Measurements from ENCODE around the gene RBP2.

Gene RBP2

GRCh38 chr3:139476348-139476747 is at the start of gene RBP2:
Gene RBP2, minus strand, starts transcription at chr3:139476516. Its CDS starts 57 bp downstream, at chr3:139476459.
- FAIRE-seq: no peak

GRCh38 chr3:139524841-139525636 is 48.7 kb upstream of the RBP2 start:
- FAIRE-seq: no peak

- no peak for FAIRE-seq
These were observed 47.4 kb upstream of the RBP2 start for GRCh38 chr3:139523718-139524117.

DNA sequence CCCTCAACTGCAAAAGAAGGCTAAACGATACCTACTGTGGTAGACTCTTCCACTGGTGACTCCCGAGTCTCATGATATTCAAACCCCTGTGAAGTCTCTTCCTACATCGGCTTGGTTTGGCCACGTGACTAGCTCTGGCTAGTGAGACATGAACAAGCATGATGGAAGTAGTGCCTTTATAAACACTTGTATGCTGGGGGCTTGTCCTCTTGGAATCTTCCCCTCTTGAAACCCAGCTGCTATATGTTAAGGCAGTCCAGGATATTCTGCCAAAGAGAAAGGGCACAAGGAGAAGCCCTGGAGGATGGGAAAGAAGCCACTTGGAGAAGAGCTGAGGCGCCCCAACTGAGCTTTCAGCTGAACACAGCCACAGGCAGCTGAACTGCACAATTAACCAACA is 46.9 kb upstream of the RBP2 start:
- no peak for FAIRE-seq

DNA sequence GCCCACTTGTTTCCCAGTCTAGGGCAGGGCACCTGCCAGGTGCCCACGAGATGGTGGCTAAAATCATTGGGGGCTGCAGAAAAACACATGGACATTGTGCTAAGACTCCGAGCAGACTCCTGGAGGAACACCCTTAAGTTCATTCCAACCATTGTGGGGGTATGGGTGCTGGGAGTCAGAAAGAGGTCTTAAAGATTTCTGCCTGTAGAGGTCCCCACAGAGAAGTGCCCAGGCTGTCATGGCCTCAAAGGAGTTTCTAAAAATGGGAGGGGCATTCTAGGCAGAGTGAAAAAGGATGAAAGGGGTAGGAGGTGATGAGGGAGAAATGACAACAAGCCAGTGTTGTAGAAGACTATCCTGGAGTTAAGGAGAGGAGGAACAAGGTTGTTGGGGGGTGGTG is 46.1 kb upstream of the RBP2 start:
- no peak for FAIRE-seq

GRCh38 chr3:139521816-139522215 is 45.5 kb upstream of the RBP2 start:
- FAIRE-seq: no peak

GRCh38 chr3:139521144-139521543 is 44.8 kb upstream of the RBP2 start:
- FAIRE-seq: no peak

DNA sequence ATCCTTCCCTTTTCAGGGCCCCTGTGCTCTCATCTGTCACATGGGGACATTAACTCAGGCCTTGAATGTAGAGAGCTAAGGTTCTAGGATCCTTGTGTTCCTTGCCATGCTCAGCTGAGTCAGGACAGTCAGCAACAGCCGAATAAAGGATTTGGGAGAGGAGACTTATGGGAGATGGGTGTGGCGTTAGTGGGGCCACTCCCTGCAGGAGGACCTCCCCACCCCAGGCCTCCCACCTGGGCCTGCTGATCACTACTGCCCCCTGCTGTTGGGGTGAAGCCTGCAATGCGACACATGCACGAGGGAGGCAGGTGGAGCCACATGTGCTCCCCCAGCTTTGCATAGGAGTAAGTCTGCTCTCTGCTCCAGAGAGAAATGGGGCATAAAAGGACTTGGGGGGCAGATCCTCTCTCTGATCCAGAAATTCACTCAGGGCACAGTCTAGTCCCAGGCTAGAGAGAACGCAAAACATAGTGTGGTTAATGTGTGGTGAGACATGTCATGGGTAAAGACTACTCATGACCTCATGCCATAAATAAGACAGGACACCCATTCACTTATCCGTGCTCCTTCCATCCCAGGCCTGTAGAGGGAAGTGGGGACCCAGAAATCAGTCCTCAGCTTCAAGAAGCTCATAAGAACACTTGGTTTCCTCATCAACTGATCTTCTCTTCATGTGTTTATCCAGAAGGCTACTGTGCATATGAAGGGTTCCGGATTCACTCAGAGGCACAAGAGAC is 43.9 kb upstream of the RBP2 start:
- no peak for FAIRE-seq

DNA sequence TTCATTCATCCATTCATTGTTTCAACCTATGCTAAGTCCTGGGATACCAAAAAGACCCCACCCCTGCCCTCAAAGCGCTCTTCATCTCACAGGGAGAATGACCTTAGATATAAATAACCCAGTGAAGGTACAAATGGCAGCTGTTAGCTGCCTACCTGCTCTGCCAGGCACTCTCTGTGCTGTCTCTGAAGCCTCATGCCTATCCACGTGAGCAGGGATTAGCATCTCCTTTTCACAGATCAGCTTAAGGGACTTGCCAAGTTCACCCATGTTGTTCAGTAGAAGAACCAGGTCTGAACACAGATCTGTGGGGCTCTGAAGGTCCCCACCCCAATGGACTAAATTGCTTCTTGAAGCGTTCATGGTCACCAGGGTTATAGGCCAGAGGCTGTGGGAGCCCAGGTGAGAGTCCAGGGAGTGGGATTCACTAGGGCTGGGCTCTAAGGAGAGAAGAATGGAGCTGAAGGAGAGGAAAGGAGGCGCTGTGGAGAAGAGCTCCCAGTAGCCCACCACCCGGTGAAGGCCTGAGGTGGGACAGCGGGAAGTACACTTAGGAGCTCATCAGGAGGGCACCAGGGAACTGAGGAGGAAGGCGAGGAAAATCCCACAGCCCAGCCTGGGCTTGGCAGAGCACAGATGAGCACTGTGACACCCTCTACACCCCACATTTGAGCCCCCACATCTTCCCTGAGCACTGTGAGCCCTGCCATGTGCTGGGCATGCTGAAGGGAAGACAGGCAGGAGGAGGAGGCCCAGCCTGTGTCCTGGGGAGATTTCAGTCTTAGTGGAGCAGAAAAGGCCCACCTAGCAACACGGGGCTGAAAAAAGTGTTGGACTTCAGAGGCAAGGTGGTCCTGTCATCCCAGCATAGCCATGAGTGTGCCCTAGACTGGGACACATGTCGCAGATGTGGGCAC is 42.9 kb upstream of the RBP2 start:
- FAIRE-seq: no peak

DNA sequence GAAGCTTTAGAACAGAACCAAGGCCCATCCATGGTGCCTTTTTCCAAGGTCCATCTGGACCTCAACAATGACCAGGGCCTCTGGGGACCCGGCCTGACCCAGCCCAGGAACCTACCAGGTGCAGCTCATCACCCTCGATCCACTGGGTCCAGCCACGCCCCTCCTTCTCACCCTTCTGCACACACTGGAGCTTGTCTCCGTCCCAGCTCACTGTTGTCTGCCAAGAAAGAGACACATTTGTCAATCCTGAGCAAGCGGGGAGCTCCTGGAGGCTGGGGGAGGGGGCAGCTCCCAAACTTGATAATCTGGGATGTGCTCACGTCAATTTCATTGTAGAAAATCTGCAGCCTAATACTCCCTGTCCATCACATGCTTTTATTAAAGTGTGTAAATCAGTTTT is 42.0 kb upstream of the RBP2 start:
- FAIRE-seq: no peak

DNA sequence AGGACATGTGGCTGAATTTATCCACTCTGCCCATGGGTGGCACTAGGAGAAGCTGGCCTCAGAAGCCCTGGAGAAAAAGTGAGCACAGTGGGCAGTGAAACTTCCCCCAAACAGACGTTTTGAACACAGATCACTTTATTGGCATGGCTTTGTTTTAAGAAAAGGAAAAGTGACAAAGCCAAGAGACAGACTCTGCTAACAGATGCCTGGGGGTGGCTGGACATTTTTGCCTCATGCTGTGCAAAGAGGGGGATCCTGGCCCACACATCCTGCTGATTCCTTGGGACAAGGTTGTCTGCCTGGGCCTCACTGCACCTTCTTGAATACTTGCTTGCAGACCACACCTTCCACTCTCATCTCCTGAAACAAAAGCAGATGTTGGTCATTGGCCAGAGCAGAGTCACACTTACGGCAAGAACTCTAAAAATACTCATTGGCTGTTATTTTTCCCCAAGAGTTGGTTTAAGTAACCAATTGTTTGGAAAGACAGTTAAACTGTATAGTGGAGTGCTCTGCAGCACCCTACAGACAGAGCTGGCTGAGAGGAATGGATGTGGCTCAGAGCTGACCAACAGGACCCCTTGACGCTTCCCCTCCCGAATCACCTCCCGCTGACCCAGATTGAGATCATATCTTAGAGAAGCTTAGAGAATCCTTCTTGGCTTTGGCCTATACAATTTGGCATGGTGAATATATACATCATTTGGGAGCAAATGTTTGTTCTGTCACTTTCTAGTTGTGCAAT is 41.2 kb upstream of the RBP2 start:
- no peak for FAIRE-seq

DNA sequence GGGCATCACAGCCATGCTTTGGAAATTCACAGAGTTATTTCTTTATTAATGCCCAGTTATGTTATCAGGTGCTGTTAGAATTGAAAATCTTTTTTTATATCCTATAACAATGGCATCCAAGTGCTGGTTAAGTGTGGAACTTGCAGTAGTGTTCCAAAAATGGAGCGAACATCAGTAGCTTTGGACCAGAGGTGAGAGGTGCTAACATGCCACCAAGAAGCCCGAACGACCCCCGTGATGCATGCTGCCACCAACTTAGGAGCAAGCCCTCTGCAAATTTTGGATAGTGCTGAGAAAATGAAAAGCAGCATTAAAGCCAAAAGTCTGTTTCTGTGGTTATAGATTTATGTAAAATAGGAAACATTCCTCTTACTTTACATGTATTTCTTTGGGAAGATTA is 38.4 kb upstream of the RBP2 start:
- no peak for FAIRE-seq

DNA sequence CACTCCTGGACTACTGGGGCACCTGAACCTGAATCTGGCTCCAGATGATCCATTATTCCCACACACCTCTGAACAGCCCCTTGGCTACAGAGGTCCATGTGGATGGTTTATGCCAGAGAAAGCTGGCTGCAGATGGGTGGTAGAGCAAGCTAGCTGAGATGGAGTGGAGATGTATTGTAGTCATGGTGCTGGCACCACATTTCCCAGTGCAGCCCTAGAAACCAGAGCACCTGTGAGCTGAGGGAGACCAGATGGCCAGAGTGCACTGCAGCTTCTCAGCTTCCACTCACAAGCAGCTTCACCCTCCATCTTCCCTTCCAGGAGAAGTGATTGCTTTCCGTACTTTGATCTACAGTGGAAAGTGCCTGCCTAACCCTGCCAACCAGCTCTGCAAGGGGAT is 33.3 kb upstream of the RBP2 start:
- FAIRE-seq: no peak

DNA sequence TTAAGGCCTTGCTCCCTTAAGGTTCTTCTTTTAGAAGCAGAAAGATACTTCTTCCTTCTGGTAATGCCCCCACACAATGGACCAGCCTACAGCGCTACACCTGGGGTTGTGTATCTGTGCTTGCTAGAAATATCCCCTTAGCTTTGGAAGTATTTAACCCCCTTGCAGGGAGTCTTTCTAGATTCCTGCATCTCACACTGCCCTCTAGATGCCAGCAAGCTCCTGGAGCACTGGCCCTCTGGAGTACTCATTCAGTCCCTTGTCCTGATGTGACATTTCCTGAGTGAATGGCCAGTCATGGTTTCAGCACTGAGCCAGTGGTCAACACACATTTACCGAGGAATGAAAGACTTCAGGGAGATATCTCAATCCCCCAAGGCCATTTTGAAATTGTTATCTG is 30.4 kb upstream of the RBP2 start:
- FAIRE-seq: no peak

DNA sequence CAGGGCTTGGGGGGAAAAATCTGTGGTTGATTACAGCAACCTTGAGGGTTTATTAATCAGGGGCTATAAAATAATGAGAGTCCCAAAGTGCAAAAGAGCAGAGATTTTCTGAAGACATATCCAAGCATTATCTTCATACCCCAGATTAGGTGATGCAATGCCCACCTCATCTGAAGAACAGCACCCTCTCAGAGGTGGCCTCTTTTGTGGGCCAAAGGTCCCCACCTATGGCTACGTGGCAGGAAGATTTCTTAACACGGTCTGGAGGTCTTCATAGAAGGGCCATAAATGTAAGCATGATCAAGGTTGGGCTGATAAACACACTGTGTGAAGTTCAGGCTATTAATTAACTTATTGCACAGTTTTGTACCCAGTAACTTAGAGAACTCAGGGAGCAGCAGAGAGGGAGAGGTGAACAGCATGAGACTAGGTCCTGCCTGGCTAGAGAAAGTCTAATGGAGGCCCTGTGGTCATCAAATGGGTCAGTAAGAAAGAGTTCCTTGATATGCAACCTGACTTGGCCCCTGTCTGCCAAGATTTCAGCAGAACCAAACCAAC is 29.6 kb upstream of the RBP2 start:
- FAIRE-seq: no peak

DNA sequence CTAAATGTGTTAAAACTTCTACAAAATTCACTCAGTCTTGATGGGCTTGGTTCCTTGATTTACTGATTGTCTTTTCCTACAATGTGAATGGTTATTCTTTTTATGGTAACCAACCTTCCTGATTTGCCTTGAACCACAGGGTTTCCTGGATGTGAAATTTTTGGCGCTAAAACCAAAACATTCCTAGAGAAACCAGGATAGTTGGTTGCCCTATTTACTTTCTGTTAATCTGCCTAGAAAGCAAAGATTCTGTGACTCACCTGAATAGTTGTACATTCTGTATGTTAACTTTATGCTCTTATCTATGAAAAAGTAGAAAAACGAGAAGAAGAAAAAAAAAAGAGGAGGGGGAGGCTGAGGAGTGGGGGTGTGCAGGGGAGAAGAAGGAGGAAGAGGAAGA is 23.2 kb upstream of the RBP2 start:
- no peak for FAIRE-seq

GRCh38 chr3:139493826-139494385 is 17.6 kb upstream of the RBP2 start:
- FAIRE-seq: no peak

GRCh38 chr3:139491966-139492365 is 15.7 kb upstream of the RBP2 start:
- FAIRE-seq: no peak

GRCh38 chr3:139491027-139491700 is 14.8 kb upstream of the RBP2 start:
- no peak for FAIRE-seq

DNA sequence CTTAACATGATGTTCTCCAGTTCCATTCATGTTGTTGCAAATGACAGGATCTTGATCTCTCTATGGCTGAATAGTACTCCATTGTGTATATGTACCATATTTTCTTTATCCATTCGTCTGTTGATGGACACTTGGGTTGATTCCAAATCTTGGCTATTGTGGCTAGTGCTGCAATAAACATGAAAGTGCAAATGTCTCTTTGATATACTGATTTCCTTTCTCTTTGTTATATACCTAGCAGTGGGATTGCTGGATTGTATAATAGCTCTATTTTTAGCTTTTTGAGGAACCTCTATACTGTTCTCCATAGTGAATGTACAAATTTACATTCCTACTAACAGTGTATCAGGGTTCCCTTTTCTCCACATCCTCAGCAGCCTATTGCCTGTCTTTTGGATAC is 5.9 kb upstream of the RBP2 start:
- FAIRE-seq: no peak

DNA sequence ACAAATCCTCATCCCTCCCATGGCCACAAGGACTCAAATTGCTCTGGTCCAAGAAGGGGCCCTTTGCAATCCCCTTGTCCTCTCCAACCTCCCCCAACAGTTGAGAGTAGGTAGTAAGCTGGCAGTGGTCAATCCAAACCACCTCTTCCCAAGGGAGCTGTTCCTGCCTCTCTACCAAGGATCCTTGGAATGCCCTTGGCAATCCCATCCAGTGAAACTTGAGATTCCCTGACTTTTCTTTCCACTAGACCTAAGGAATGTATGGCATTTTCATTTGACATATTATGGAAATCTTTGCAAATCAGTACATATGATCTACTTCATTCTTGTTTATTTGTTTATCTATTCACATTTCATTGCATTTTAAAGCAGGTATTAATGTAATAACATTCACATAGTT is 4.8 kb upstream of the RBP2 start:
- no peak for FAIRE-seq

Data from islet of Langerhans (tissue), 1 donor.